Tibial nerve (tissue), 4 donors: ENCODE results near the gene PPM1L. TPM values are rescaled to one million over a fixed set of nuclear protein-coding genes. Genes with fewer than 3 reads are reported as not detected.

Experiments
- DNase-seq, 2 donors: peaks; one replicate each; pipeline ENCODE4 v3.0.0-alpha.2; 2019; ENCODE audit warnings: low spot score in 2 of 2
- H3K27ac ChIP-seq, 4 donors: fragments of 200-600 bp; sonication (generic) in 3 of 4; one replicate each; pipeline ENCODE4 v1.5.1; 2017 to 2019; ENCODE audit warnings: mild to moderate bottlenecking in 1 of 4
- H3K27me3 ChIP-seq, 2 donors: fragments of 200-600 bp; sonication (generic) in 1 of 2; one replicate each; pipeline versions ENCODE4 v1.5.1 to v1.6.0; 2017 to 2019
- H3K36me3 ChIP-seq, 3 donors: fragments of 200-600 bp; sonication (generic); one replicate each; pipeline ENCODE4 v1.5.1; 2018 to 2019
- H3K4me1 ChIP-seq, 4 donors: fragments of 200-600 bp; sonication (generic) in 3 of 4; one replicate each; pipeline ENCODE4 v1.5.1; 2017 to 2019
- H3K4me3 ChIP-seq, 4 donors: fragments of 200-600 bp; sonication (generic) in 3 of 4; one replicate each; pipeline ENCODE4 v1.5.1; 2017 to 2019; ENCODE audit warnings: mild to moderate bottlenecking in 1 of 4, moderate library complexity in 1 of 4
- H3K9me3 ChIP-seq, 4 donors: fragments of 200-600 bp; sonication (generic) in 3 of 4; one replicate each; pipeline ENCODE4 v1.5.1; 2017 to 2019
- CTCF ChIP-seq, 5 experiments: fragments of 200-600 bp in 3 of 5; fragments of 450-650 bp in 2 of 5; sonication (generic) in 3 of 5; IDR thresholded peaks; one replicate each; pipeline ENCODE4 v1.5.1; 2016 to 2019; ENCODE audit warnings: antibody characterized with exemption in 5 of 5, mild to moderate bottlenecking in 3 of 5, moderate library complexity in 2 of 5
- EP300 ChIP-seq, 2 donors: sonication (generic); formaldehyde crosslinking; IDR thresholded peaks; one replicate each; pipeline ENCODE4 v1.6.1; 2017; ENCODE audit warnings: antibody characterized with exemption in 2 of 2, mild to moderate bottlenecking in 1 of 2
- POLR2A ChIP-seq, 2 donors: fragments of 450-650 bp; IDR thresholded peaks; one replicate each; pipeline ENCODE4 v1.6.1; 2017; ENCODE audit warnings: antibody characterized with exemption in 2 of 2, mild to moderate bottlenecking in 2 of 2, moderate library complexity in 2 of 2
- WGBS, 2 donors: methylation state at CpG; one replicate each; pipeline ENCODE4 v1.1.5; 2018; 5-methylcytosine and 5-hydroxymethylcytosine counted together
- total RNA-seq, 4 donors: library from RNA; depleted of rRNA; stranded (reverse); fragments of >200 nt; gene quantifications; one replicate each; pipeline ENCODE4 v1.1.0, GENCODE V29; 2016

The PPM1L gene
- total RNA-seq, 4 donors from 2014 or later: 13.2 to 41.0 (median 24.3) TPM

GRCh38 chr3:161014843-161015749 lies 259.1 kb downstream of the PPM1L start:
- Histone ChIP-seq H3K9me3 (peaks cover 0 to under 1% (median 0%) of the 10 kb centered on the region in 4 donors), H3K4me3 (no peak overlapping the region), H3K4me1 (peaks cover 0 to 3% (median 0%) of the 10 kb centered on the region in 4 donors), H3K27me3 (no peaks in the 10 kb centered on the region), H3K36me3 (no peaks in the 10 kb centered on the region), H3K27ac (no peak overlapping the region)
- DNase-seq: no peak
- TF ChIP-seq POLR2A (IDR thresholded peaks at IDR 0.05) (no peak), EP300 (IDR thresholded peaks at IDR 0.05) (no peak)
- whole genome bisulfite sequencing, 2 donors: 70 to 71% methylated on average over 4 of the region's 4 CpGs

DNA sequence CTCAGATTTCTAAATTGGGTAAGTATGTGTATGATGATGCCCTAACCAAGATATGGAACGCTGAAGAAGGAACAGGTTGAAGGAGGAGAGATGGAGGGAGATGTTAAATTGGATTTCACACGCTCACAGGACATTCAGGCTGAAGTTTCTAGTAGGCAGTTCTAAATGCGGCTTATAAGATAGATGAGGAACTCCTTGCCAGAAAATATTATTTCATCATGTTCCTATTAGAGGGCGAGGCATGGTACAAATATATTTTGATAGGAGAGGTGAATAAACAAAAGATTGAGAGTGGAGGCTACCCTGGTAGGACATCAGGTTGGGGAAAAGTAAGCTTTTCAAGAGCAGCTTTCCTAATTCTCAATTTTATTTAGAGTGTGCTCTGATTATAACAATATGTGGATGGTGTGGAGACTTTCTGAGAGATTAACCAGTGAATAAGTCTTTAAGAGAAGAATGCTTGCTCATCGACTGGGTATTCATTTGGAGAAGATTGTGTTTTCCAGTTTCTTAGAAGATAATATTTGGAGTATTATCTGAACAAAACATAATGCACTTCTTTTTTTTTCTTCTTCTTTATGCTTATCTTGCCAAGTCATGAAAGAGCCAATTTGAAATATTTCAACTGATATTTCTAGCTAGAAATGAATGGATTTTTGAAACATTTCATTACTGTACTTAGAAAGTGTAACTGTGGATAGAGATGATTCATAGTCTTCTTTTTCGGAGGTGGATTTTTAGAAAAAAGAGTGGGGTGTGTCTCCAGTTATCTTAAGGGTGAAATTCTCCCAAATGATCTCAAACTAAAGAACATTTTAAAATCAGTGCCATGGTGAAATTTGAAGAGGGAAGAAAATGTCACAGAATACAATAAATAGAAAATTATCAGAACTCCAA lies 260.6 kb downstream of the PPM1L start:
- Histone ChIP-seq H3K36me3 (no peaks in the 10 kb centered on the region), H3K9me3 (peaks cover 0 to 4% (median 1%) of the 10 kb centered on the region in 4 donors), H3K4me3 (no peak overlapping the region), H3K27me3 (no peaks in the 10 kb centered on the region), H3K4me1 (peaks cover 0 to 3% (median 0%) of the 10 kb centered on the region in 4 donors), H3K27ac (peak overlapping the region in 1 of 4 donors; percentile 15)
- WGBS, 2 donors: 60 to 75% methylated on average over 6 of the region's 6 CpGs
- no peak for TF ChIP-seq EP300 (IDR thresholded peaks at IDR 0.05)
- no peak for TF ChIP-seq POLR2A (IDR thresholded peaks at IDR 0.05)
- TF ChIP-seq CTCF (IDR thresholded peaks at IDR 0.05): no peak
- DNase-seq: no peak

DNA sequence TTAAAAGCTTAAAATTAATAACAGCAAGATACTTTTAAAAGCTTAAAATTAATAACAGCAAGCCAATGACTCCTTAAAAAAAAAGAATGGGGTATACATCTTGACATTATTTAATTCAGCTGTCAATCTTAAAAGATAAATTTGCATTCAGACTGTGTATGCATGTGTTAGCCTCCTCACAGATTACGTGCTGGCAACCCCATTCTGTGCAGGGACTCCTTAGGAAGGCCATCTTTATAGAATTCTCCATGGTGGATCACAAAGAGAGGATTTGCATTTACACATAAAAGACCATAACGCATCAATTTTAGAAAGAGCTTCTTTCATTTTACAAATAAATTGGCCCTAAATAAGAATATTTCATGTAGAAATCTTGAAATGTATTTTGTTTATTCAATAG lies 261.9 kb downstream of the PPM1L start:
- 87 to 88% methylated on average over 2 of the region's 2 CpGs for WGBS, 2 donors

DNA sequence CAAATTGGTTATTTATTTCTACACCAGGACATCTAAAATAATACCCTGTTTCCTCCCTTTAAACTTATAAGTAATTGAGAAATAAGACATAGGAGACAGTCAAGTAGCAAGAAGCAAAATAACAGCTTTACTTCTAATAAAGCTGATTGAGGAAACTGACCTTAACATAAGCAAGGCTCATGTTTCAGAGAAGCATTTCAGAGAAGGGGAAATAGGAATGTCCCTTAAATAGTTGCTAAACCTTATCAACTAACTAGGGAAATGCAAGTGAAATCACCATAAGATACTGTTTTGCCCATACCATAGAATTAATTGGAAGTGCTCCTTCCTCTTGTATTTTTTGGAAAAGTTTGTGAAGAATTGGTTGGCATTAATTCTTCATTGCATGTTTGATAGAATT lies 264.2 kb downstream of the PPM1L start:
- Histone ChIP-seq H3K4me1 (peaks cover 0 to 3% (median 0%) of the 10 kb centered on the region in 4 donors), H3K27me3 (no peaks in the 10 kb centered on the region), H3K27ac (no peak overlapping the region), H3K9me3 (peaks cover 0 to 20% (median 9%) of the 10 kb centered on the region in 4 donors), H3K36me3 (no peaks in the 10 kb centered on the region), H3K4me3 (no peak overlapping the region)
- DNase-seq: no peak
- no peak for TF ChIP-seq EP300 (IDR thresholded peaks at IDR 0.05)
- TF ChIP-seq POLR2A (IDR thresholded peaks at IDR 0.05): no peak
- no peak for TF ChIP-seq CTCF (IDR thresholded peaks at IDR 0.05)

More for the DNA sequence above, 261.9 kb downstream of the PPM1L start:
- Histone ChIP-seq H3K4me3 (no peak overlapping the region), H3K27ac (no peak overlapping the region), H3K27me3 (no peaks in the 10 kb centered on the region), H3K9me3 (peaks cover 0 to 11% (median 5%) of the 10 kb centered on the region in 4 donors), H3K4me1 (peaks cover 0 to 3% (median 0%) of the 10 kb centered on the region in 4 donors), H3K36me3 (no peaks in the 10 kb centered on the region)
- TF ChIP-seq EP300 (IDR thresholded peaks at IDR 0.05): no peak
- TF ChIP-seq CTCF (IDR thresholded peaks at IDR 0.05): no peak
- TF ChIP-seq POLR2A (IDR thresholded peaks at IDR 0.05): no peak
- DNase-seq: no peak

- DNase-seq: no peak
- Histone ChIP-seq H3K27me3 (no peaks in the 10 kb centered on the region), H3K27ac (no peak overlapping the region), H3K36me3 (no peaks in the 10 kb centered on the region), H3K9me3 (peaks cover 0 to 18% (median 9%) of the 10 kb centered on the region in 4 donors), H3K4me1 (no peaks in the 10 kb centered on the region), H3K4me3 (no peak overlapping the region)
- 0 to 87% methylated on average over 1 of the region's 1 CpG for WGBS, 2 donors
- TF ChIP-seq CTCF (IDR thresholded peaks at IDR 0.05): no peak
- TF ChIP-seq EP300 (IDR thresholded peaks at IDR 0.05): no peak
- TF ChIP-seq POLR2A (IDR thresholded peaks at IDR 0.05): no peak
Observed at GRCh38 chr3:161025911-161026310, 269.9 kb downstream of the PPM1L start.
